GM18867 (cell line): ENCODE results near the gene DCDC2C.
A peak's percentile ranks its signal among the peaks of the same experiment; 100 is the strongest.

Experiments
- ATAC-seq: cut with Tn5 transposase; IDR thresholded peaks from one replicate; pipeline ENCODE4 v1.9.1; 2021; ENCODE audit warnings: mild to moderate bottlenecking, moderate library complexity; ENCODE audit not compliant: unreplicated experiment

The DCDC2C gene

GRCh38 chr2:3708576-3708975 is 5.2 kb downstream of the DCDC2C start:
- no peak for ATAC-seq

GRCh38 chr2:3709225-3709624 is 5.8 kb downstream of the DCDC2C start:
- ATAC-seq = no peak

DNA sequence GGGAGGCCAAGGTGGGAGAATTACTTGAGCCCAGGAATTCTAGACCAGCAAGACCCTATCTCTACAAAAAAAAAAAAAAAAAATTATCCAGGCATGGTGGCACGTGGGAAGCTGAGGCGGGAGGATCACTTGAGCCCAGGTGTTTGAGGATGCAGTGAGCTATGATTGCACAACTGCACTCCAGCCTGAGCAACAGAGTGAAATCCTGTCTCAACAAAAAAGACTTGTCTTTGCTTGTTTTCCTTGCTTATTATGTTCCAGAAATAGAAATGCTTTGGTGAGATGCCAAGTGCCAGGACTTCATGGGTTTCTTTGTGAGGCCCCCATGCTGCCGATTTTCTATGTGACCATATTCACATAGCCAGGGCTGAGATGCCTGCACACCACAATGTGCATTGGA is 9.0 kb downstream of the DCDC2C start:
- no peak for ATAC-seq

DNA sequence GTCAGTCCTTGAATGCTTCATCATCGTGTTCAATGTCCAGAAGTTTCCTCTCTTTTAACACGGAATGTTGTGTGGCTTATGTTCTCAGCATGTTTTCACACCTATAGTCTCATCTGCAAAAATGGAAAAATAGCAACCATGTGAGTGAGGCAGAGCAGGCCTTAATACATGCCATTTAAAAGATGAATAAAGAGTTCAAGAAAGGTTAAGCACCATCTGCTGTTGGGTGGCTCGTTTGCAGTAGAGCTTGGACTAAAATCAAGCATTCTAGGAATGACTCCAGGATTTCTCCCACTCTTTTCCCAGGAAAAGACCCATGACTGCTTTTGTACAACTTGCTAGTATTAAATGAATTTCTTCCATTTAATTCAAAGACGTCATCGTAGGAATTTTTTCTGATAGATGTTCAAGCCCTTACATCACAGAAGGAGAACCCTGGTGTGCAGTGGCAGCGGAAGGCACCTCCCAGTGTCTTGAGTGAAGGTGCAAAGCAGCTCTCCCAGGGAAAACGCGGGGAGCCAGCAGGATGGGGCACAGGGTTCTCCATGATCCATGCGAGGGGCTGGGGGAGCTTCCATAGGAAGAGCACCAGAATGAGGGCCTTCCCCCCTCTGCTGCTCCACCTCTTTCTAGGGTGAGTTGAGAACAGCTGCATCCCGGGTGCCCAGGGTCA is 9.6 kb downstream of the DCDC2C start:
- no peak for ATAC-seq

- ATAC-seq = no peak
Observed at GRCh38 chr2:3718679-3719078, 15.3 kb downstream of the DCDC2C start.

- ATAC-seq = no peak
Observed at GRCh38 chr2:3725002-3725401, 21.6 kb downstream of the DCDC2C start.

DNA sequence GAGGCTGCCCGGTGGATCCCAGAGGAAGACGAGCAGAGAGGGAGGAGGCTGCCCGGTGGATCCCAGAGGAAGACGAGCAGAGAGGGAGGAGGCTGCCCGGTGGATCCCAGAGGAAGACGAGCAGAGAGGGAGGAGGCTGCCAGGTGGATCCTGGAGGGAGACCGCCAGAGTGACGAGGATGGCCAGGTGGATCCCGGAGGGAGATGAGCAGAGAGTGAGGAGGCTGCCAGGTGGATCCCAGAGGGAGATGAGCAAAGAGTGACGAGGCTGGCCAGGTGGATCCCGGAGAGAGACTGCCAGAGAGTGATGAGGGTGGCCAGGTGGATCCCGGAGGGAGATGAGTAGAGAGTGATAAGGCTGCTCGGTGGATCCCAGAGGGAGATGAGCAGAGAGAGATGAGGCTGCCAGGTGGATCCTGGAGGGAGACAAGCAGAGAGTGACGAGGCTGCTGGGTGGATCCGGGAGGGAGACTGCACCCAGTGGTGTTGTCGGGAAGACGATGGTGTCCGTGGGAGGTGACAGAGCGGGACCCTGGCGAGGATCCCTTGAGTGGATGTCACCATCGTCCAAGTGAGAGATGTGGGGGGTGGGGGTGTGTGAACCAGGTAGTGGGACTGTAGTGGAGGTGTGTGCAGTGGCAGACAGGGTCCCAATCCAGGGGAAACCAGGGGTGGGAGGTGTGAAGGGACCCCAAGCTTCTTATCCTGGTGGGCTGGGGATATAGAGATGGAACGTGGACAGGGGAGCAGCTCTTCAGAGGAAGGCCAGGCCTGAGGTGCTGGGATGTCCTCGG is 22.3 kb downstream of the DCDC2C start:
- ATAC-seq = no peak

DNA sequence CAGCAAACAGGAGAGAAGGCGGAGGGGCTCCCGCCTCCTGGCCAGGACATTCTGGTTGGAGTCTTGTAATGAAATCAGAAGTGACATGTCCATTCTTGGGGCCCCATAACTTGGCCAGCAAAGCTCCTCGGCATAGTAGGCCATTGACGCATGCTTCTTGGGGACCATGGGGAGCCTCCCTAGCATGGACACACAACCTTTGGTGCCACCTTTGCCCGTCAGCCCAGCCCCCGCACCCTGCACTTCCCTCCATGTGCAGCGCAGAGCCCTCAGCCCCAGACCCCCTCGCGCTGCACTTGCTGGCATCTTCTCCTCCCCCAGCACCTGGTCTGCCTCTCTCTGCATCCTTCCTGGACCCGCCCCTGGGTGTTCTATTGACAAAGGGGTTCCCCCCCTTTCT is 23.1 kb downstream of the DCDC2C start:
- no peak for ATAC-seq

- no peak for ATAC-seq
Observed at GRCh38 chr2:3727397-3728045, 24.1 kb downstream of the DCDC2C start.

DNA sequence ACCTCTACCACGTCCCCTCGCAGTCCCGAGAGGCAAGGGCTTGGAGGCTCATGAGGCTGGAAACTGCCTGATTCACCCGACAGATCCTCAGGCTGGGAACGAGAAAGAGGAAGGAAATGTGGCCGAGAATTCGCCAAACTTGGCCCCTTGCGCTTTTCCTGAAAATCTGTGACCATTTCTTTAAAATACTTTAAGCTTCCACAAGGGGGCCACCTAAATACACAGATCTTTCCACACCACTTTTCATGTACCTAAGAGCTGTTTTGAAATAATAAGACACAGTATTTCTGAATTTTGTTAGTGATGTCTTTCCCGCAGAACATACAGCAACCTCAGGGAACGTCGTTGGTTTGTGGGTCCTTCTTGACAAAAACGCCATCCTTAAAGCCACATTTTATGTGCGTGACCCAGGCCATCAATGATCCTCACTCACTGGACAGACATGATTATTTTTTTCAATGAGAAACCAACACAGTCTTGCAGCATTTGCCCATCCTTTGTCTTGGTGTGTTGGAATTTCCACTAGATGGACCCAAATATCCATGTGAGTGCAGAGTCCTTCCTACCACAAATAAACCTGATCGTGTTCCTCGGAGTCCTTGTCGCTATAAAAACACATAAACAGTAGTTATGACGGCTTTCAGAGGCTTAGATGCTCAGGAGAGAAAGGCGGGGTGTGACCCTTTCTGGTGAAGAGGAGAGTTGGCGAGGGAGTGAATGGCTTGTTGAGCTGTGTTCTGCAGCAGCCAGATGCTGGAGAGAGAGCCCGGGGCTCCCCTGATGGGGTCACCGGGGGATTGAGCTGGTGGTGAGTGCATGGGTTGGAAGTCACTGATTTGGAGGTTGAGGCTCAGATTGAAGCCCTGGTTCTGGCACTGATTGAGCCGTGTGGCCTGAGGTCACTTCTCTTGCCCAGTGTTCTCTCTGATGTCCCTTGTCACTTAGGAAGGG is 25.0 kb downstream of the DCDC2C start:
- no peak for ATAC-seq

DNA sequence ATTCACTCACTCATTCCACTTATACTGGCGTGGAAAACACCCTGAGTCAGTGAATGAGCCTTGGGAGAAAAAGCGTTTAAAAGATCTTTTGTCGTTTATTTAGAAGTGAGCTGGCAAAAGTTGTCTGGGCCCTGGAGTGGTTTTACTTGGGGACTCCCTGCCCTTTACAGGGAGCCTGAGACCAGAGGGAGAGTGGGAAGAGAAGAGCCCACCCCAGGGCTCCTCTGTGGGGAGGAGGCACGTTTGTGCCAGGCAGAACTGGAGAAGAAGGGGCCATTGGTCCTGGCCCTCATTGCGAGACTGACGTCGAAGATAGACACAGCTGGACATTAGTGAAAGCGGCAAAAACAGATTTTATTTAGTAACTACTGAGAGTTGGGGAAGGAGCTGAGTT is 25.7 kb downstream of the DCDC2C start:
- ATAC-seq = no peak

DNA sequence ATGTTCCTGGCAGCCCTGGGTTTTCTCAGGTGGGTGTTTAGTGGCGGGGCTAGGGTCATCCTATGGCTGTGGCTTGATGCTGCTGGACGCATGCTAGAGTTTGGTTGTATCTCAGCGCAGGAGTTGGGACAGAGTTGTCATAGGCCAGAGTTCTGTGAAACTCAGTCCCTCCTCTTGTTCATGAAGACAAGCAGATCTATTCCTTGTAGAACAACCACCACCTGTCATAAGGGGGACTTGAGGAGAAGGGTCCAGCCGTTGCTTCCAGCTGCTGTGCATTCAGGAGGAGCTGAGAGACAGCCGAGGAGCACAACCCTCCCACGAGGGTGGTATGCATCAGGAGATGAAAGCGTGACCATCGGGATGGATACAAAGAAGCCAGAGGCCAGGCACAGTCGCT is 26.4 kb downstream of the DCDC2C start:
- no peak for ATAC-seq

- ATAC-seq = no peak
Observed at GRCh38 chr2:3730646-3731045, 27.3 kb downstream of the DCDC2C start.

DNA sequence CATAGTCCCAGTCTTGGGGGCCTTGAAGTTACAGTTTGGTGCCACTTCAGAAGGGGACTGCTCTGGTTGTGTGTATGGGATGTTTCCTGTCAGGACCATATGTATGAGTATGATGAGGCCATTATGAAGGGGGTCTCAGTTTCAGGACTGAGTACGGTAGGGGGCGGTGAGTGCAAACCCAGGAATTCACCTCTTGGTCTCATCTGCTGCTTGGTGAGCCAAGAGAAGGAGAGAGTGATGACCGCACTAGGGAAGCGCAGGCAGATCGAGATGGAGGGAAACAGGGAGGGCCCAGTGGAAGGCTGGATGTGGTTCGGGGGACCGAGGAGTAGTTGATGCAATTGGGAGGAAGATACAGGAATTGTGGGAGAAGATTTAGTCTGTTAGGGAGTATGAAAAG is 28.5 kb downstream of the DCDC2C start:
- ATAC-seq = no peak

DNA sequence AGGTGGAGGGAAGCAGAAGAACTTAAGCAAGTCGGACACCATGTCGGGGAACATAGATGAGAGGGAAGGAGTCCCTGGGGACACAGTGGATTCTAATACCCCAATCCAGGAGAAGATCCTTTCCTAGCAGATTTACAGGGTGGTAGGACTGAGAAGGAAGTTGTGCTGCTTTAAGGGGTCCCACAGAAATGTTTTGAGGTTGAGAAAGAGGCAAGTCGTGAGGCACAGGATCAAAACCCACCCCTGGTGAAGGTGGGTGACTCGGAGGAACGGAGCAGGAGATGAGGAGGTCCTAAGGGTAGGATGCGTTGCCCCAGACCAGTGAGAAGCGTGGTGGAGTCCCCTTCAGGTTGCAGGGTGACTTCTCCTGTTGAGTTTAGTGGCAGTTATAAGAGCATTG is 32.7 kb downstream of the DCDC2C start:
- ATAC-seq = no peak

GRCh38 chr2:3737128-3737527 is 33.8 kb downstream of the DCDC2C start:
- ATAC-seq = no peak

GRCh38 chr2:3738454-3738853 is 35.1 kb downstream of the DCDC2C start:
- peak; percentile 62 for ATAC-seq

GRCh38 chr2:3739313-3739712 is 35.9 kb downstream of the DCDC2C start:
- no peak for ATAC-seq

GRCh38 chr2:3741396-3741795 is 38.0 kb downstream of the DCDC2C start:
- ATAC-seq = no peak

DNA sequence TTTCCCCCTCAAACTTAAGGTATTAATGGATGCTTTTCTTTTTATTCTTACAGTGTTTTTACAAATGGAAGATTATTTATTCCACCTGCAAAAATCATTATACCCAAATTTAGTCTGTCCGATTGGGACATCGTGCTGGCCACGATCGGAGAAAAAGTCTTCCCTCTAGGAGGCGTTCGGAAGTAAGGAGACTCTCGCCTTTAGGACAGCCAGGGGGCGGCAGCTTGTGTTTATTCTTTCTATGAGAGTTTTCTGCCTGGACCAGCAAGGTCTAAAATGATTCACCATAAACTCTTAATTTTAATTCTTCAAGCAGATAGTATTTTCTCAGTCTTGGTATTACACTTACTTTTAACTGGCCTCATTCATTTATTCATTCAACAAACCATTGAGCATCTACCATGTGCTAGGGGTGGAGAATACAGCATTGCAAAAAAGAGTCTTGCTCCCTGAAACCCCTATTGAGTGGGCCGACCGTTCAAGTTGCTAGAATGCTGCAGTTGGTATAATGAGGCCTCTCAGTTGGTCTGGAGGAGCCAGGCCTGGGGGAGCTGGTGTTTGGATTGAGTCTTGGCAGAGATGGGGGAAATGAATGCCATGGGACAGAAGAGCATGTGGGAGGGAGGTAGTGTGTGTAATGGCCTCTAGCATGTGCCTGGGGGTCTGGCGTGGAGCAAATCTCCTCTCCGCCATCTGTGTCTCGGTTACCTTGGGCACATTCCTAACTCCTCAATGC is 38.7 kb downstream of the DCDC2C start:
- no peak for ATAC-seq
